ENCODE data around the gene KLF9.
A peak's percentile ranks its signal among the peaks of the same experiment; 100 is the strongest.

Gene KLF9

DNA sequence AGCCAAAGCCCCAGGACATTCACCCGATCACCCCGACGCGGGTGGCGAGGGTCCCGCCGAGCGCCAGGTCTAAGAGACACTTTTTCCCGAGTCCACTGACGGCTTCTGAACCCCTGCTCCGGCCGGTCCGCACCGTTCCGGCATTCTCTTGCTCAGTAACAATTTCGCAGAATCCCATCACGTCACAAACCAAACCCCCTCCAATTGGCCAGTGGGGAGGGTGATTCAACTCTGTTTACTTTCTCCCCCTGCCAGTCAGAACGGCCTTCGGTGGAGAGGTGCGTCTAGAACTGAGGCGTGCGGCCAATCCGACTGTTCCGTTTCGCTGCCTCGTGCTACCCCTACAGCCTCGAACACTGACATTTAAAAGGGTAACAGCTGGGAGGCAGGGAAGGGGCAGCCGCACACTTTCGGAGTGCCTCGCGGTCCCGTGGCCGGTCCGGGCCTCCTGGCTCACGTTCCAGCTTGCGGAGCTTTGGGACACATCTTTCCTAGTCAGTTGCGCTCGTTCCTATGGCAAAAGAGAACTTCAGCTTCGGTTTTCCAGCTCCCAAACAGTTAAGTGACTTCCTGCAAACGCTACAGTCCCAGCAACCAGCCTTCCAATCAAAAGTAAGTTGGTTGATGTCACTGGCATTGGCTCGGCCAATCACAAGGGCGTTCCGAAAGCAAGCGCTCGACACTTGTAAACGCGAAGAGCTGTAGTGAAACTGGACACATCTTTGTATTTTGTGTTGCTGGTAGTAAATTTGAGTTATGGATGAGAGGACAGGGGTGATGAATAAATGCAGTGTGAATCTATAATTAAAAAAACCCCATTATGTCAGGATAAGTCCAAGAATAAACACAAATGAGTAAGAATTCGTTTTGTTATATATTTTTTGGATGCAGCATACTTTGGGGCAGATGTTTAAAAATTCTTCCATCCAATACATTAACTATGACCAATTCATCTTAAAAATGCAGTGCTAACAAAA is at the start of gene KLF9 (continued):
- 0 out of 2 replicates have a peak, but pooled peaks have one; percentile 22 for TF ChIP-seq ZNF580 (tag by site-specific recombination; IDR thresholded peaks at IDR 0.05)
- TF ChIP-seq, protein P1, sequence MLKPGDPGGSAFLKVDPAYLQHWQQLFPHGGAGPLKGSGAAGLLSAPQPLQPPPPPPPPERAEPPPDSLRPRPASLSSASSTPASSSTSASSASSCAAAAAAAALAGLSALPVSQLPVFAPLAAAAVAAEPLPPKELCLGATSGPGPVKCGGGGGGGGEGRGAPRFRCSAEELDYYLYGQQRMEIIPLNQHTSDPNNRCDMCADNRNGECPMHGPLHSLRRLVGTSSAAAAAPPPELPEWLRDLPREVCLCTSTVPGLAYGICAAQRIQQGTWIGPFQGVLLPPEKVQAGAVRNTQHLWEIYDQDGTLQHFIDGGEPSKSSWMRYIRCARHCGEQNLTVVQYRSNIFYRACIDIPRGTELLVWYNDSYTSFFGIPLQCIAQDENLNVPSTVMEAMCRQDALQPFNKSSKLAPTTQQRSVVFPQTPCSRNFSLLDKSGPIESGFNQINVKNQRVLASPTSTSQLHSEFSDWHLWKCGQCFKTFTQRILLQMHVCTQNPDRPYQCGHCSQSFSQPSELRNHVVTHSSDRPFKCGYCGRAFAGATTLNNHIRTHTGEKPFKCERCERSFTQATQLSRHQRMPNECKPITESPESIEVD (tag by site-specific recombination; IDR thresholded peaks at IDR 0.05), result peak; percentile 63; the same call in 1 of the 2 replicates
- TF ChIP-seq WT1 (tag by site-specific recombination; IDR thresholded peaks at IDR 0.05), result no peak; the same call in 1 of the 2 replicates
- no peak for TF ChIP-seq RBAK (tag by site-specific recombination; IDR thresholded peaks at IDR 0.05)
- no peak for TF ChIP-seq ZNF37A (tag by site-specific recombination; IDR thresholded peaks at IDR 0.05)
- no peak for TF ChIP-seq ZNF513 (tag by site-specific recombination; IDR thresholded peaks at IDR 0.05)
- TF ChIP-seq ZNF548 (tag by site-specific recombination; IDR thresholded peaks at IDR 0.05), result no peak
- no peak for TF ChIP-seq OSR2 (tag by site-specific recombination; IDR thresholded peaks at IDR 0.05)
- TF ChIP-seq ZNF792 (tag by site-specific recombination; IDR thresholded peaks at IDR 0.05), result no peak
- TF ChIP-seq ZNF610 (tag by site-specific recombination; IDR thresholded peaks at IDR 0.05; ENCODE audit: borderline replicate concordance), result no peak
- peak; percentile 65; the same call in 1 of the 2 replicates for TF ChIP-seq ZNF18 (tag by site-specific recombination; IDR thresholded peaks at IDR 0.05)
- TF ChIP-seq, protein P2, sequence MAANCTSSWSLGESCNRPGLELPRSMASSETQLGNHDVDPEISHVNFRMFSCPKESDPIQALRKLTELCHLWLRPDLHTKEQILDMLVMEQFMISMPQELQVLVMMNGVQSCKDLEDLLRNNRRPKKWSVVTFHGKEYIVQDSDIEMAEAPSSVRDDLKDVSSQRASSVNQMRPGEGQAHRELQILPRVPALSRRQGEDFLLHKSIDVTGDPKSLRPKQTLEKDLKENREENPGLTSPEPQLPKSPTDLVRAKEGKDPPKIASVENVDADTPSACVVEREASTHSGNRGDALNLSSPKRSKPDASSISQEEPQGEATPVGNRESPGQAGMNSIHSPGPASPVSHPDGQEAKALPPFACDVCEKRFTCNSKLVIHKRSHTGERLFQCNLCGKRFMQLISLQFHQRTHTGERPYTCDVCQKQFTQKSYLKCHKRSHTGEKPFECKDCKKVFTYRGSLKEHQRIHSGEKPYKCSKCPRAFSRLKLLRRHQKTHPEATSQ (tag by site-specific recombination; IDR thresholded peaks at IDR 0.05), result no peak
- TF ChIP-seq IKZF3 (tag by site-specific recombination; IDR thresholded peaks at IDR 0.05), result peak; percentile 59
- TF ChIP-seq, protein P3, sequence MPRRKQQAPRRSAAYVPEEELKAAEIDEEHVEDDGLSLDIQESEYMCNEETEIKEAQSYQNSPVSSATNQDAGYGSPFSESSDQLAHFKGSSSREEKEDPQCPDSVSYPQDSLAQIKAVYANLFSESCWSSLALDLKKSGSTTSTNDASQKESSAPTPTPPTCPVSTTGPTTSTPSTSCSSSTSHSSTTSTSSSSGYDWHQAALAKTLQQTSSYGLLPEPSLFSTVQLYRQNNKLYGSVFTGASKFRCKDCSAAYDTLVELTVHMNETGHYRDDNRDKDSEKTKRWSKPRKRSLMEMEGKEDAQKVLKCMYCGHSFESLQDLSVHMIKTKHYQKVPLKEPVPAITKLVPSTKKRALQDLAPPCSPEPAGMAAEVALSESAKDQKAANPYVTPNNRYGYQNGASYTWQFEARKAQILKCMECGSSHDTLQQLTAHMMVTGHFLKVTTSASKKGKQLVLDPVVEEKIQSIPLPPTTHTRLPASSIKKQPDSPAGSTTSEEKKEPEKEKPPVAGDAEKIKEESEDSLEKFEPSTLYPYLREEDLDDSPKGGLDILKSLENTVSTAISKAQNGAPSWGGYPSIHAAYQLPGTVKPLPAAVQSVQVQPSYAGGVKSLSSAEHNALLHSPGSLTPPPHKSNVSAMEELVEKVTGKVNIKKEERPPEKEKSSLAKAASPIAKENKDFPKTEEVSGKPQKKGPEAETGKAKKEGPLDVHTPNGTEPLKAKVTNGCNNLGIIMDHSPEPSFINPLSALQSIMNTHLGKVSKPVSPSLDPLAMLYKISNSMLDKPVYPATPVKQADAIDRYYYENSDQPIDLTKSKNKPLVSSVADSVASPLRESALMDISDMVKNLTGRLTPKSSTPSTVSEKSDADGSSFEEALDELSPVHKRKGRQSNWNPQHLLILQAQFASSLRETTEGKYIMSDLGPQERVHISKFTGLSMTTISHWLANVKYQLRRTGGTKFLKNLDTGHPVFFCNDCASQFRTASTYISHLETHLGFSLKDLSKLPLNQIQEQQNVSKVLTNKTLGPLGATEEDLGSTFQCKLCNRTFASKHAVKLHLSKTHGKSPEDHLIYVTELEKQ (tag by site-specific recombination; IDR thresholded peaks at IDR 0.05; ENCODE audit: borderline replicate concordance), result no peak
- TF ChIP-seq GFI1B (tag by site-specific recombination; IDR thresholded peaks at IDR 0.05), result no peak
- no peak for TF ChIP-seq ZNF660 (tag by site-specific recombination; IDR thresholded peaks at IDR 0.05)
- TF ChIP-seq ZNF202 (tag by site-specific recombination; IDR thresholded peaks at IDR 0.05; ENCODE audit: borderline replicate concordance), result no peak
- no peak for TF ChIP-seq ZNF140 (tag by site-specific recombination; IDR thresholded peaks at IDR 0.05)
- no peak for TF ChIP-seq ZNF791 (tag by site-specific recombination; IDR thresholded peaks at IDR 0.05)
- TF ChIP-seq ZNF324 (tag by site-specific recombination; IDR thresholded peaks at IDR 0.05), result 0 out of 2 replicates have a peak, but pooled peaks have one; percentile 16
- no peak for TF ChIP-seq ZNF768 (tag by site-specific recombination; IDR thresholded peaks at IDR 0.05)
- no peak; the same call in 1 of the 2 replicates for TF ChIP-seq SCRT1 (tag by site-specific recombination; IDR thresholded peaks at IDR 0.05; ENCODE audit: borderline replicate concordance)
- TF ChIP-seq ZNF785 (tag by site-specific recombination; IDR thresholded peaks at IDR 0.05), result no peak
- no peak for TF ChIP-seq ZFP41 (tag by site-specific recombination; IDR thresholded peaks at IDR 0.05; ENCODE audit: borderline replicate concordance)
- no peak for TF ChIP-seq ZNF10 (tag by site-specific recombination; IDR thresholded peaks at IDR 0.05)
- no peak for TF ChIP-seq ZNF747 (tag by site-specific recombination; IDR thresholded peaks at IDR 0.05)
- no peak for TF ChIP-seq KLF9 (tag by site-specific recombination; IDR thresholded peaks at IDR 0.05; ENCODE audit: low read depth)
- TF ChIP-seq KLF7 (tag by site-specific recombination; IDR thresholded peaks at IDR 0.05; ENCODE audit: borderline replicate concordance), result no peak

Data from HEK293 (cell line).